ENCODE measurements around the gene PRKAR1B. TPM values are rescaled to one million over a fixed set of nuclear protein-coding genes. Genes with fewer than 3 reads are reported as not detected.

PRKAR1B gene
- total and polyA plus RNA-seq, 8 donors, result 2.5 to 8.4 (median 5.3) TPM

DNA sequence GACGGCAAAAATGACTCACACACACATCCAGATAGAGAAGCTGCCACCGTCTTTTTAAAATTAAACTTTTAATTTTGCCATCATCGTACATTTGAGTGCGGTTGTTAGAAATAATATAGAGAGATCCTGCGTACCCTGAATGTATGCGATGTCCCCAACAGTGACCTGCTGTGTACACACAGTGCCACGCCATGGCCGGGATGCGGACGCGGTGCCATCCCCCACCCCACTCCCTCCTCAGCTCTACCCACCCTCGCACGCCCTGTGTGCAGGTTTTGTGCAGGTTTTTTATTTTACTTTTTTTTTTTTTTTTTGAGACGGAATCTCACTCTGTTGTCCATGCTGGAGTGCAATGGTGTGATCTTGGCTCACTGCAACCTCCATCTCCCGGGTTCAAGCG is 148.7 kb downstream of the PRKAR1B start:
- FAIRE-seq (no peak), DNase-seq (peak in 2 of 6 donors; percentile 5 to 21), ATAC-seq (no peak)
- Histone ChIP-seq H3K9me3 (no peaks in the 10 kb centered on the region), H3K4me3 (no peak overlapping the region), H3K27ac (no peak overlapping the region), H3K27me3 (no peaks in the 10 kb centered on the region), H3K36me3 (no peaks in the 10 kb centered on the region), H3K4me1 (no peaks in the 10 kb centered on the region)
- intact Hi-C loops (cut with DNase I), result no loop called here
- TF ChIP-seq CTCF (IDR thresholded peaks at IDR 0.05), result no peak
- 92 to 98% methylated on average over 16 of the region's 16 CpGs for WGBS, 2 donors

- Histone ChIP-seq H3K4me1 (no peaks in the 10 kb centered on the region), H3K27me3 (no peaks in the 10 kb centered on the region), H3K27ac (no peak overlapping the region), H3K9me3 (no peaks in the 10 kb centered on the region), H3K4me3 (no peak overlapping the region), H3K36me3 (no peaks in the 10 kb centered on the region)
- no peak for TF ChIP-seq CTCF (IDR thresholded peaks at IDR 0.05)
- ATAC-seq (no peak), DNase-seq (peak in 2 of 6 donors; percentile 18 to 43), FAIRE-seq (no peak)
- 90 to 96% methylated on average over 29 to 30 of the region's 30 CpGs for WGBS, 2 donors
- intact Hi-C loops (cut with DNase I), result no loop called here
These were observed 149.2 kb downstream of the PRKAR1B start for GRCh38 chr7:577741-578370.

DNA sequence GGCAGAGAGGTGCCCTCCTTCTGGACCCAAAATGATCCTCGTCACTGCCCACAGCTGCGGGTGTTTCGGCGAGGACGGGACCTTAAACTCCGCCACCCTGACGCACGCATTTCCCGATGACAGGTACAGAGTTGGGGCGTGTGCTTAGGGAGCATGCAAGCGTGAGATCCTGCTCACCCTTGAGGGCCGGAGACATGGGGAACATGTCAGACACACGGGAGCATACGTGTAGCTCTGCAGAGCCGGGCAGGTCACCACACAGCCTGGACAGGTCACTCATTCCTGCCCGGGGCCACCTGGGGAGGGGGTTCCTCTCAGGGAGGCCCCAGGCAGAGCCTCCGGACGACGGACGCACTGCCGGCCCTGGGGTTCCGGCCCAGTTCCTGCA is 149.8 kb downstream of the PRKAR1B start:
- no peak for TF ChIP-seq CTCF (IDR thresholded peaks at IDR 0.05)
- FAIRE-seq (no peak), DNase-seq (peak in 2 of 6 donors; percentile 11 to 49), ATAC-seq (no peak)
- 96% methylated on average over 22 of the region's 22 CpGs for WGBS, 2 donors
- Histone ChIP-seq H3K36me3 (no peaks in the 10 kb centered on the region), H3K9me3 (no peaks in the 10 kb centered on the region), H3K4me1 (no peaks in the 10 kb centered on the region), H3K27ac (no peak overlapping the region), H3K27me3 (no peaks in the 10 kb centered on the region), H3K4me3 (no peak overlapping the region)
- intact Hi-C loops (cut with DNase I), result no loop called here

GRCh38 chr7:576524-577277 is 150.4 kb downstream of the PRKAR1B start:
- intact Hi-C loops (cut with DNase I), result no loop called here
- ATAC-seq, result no peak
- WGBS, 2 donors, result 93 to 95% methylated on average over 37 of the region's 37 CpGs
- Histone ChIP-seq H3K36me3 (no peaks in the 10 kb centered on the region), H3K27ac (no peak overlapping the region), H3K4me3 (no peak overlapping the region), H3K4me1 (no peaks in the 10 kb centered on the region), H3K27me3 (no peaks in the 10 kb centered on the region), H3K9me3 (no peaks in the 10 kb centered on the region)
- peak in 1 of 6 donors; percentile 1 for DNase-seq
- no peak for FAIRE-seq
- no peak for TF ChIP-seq CTCF (IDR thresholded peaks at IDR 0.05)
